ENCODE measurements around the gene BABAM2. TPM values are rescaled to one million over a fixed set of nuclear protein-coding genes. Genes with fewer than 3 reads are reported as not detected.

BABAM2 gene
- total and polyA plus RNA-seq, 2 experiments from 2014 or later = 17.8 to 21.5 TPM

DNA sequence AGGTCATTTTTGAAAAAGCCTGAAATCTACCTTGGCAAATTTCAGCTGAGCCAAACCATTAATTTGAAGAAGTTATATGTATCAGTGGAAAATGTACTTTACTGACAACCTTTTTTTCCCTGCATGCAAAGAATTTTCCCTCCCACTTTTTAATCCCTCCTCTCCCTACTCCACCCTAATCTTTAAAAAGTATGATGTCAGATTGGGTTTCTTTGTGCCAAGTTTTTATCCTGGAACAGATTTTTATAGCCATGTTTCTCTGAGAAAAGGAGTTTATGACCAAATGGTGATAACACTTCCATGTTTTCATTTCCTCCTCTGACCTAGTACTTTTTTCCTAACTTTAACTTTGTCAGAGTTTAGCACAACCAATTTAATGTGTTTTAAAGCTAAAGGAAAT lies 251.9 kb downstream of the BABAM2 start:
- no peaks in the 10 kb centered on the region for H3K36me3 ChIP-seq (ENCODE audit: insufficient read depth)
- no peak overlapping the region for H3K4me2 ChIP-seq
- Mint-ChIP-seq H3K27ac (no peak overlapping the region), H3K4me1 (no peaks in the 10 kb centered on the region), H3K4me3 (no peak overlapping the region), H3K27me3 (ENCODE audit: insufficient read depth, low read depth, poor library complexity) (no peaks in the 10 kb centered on the region), H3K36me3 (ENCODE audit: low read depth) (no peaks in the 10 kb centered on the region), H3K9me3 (no peaks in the 10 kb centered on the region)
- TF ChIP-seq, protein P1, sequence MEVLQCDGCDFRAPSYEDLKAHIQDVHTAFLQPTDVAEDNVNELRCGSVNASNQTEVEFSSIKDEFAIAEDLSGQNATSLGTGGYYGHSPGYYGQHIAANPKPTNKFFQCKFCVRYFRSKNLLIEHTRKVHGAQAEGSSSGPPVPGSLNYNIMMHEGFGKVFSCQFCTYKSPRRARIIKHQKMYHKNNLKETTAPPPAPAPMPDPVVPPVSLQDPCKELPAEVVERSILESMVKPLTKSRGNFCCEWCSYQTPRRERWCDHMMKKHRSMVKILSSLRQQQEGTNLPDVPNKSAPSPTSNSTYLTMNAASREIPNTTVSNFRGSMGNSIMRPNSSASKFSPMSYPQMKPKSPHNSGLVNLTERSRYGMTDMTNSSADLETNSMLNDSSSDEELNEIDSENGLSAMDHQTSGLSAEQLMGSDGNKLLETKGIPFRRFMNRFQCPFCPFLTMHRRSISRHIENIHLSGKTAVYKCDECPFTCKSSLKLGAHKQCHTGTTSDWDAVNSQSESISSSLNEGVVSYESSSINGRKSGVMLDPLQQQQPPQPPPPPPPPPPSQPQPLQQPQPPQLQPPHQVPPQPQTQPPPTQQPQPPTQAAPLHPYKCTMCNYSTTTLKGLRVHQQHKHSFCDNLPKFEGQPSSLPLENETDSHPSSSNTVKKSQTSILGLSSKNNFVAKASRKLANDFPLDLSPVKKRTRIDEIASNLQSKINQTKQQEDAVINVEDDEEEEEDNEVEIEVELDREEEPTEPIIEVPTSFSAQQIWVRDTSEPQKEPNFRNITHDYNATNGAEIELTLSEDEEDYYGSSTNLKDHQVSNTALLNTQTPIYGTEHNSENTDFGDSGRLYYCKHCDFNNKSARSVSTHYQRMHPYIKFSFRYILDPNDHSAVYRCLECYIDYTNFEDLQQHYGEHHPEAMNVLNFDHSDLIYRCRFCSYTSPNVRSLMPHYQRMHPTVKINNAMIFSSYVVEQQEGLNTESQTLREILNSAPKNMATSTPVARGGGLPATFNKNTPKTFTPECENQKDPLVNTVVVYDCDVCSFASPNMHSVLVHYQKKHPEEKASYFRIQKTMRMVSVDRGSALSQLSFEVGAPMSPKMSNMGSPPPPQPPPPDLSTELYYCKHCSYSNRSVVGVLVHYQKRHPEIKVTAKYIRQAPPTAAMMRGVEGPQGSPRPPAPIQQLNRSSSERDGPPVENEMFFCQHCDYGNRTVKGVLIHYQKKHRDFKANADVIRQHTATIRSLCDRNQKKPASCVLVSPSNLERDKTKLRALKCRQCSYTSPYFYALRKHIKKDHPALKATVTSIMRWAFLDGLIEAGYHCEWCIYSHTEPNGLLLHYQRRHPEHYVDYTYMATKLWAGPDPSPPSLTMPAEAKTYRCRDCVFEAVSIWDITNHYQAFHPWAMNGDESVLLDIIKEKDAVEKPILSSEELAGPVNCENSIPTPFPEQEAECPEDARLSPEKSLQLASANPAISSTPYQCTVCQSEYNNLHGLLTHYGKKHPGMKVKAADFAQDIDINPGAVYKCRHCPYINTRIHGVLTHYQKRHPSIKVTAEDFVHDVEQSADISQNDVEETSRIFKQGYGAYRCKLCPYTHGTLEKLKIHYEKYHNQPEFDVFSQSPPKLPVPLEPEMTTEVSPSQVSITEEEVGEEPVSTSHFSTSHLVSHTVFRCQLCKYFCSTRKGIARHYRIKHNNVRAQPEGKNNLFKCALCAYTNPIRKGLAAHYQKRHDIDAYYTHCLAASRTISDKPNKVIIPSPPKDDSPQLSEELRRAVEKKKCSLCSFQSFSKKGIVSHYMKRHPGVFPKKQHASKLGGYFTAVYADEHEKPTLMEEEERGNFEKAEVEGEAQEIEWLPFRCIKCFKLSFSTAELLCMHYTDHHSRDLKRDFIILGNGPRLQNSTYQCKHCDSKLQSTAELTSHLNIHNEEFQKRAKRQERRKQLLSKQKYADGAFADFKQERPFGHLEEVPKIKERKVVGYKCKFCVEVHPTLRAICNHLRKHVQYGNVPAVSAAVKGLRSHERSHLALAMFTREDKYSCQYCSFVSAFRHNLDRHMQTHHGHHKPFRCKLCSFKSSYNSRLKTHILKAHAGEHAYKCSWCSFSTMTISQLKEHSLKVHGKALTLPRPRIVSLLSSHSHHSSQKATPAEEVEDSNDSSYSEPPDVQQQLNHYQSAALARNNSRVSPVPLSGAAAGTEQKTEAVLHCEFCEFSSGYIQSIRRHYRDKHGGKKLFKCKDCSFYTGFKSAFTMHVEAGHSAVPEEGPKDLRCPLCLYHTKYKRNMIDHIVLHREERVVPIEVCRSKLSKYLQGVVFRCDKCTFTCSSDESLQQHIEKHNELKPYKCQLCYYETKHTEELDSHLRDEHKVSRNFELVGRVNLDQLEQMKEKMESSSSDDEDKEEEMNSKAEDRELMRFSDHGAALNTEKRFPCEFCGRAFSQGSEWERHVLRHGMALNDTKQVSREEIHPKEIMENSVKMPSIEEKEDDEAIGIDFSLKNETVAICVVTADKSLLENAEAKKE (CRISPR knock-in tag; IDR thresholded peaks at IDR 0.05) = no peak
- TF ChIP-seq EZH2 (IDR thresholded peaks at IDR 0.05; ENCODE audit: low read depth, unreplicated experiment) = no peak
- TF ChIP-seq ZNF114 (CRISPR knock-in tag; IDR thresholded peaks at IDR 0.05) = no peak
- no peak for TF ChIP-seq CREB1 (CRISPR knock-in tag; IDR thresholded peaks at IDR 0.05; ENCODE audit: low read depth)
- TF ChIP-seq ZNF331 (CRISPR knock-in tag; IDR thresholded peaks at IDR 0.05; ENCODE audit: low read depth) = no peak
- no peak for TF ChIP-seq EZH2phosphoT487 (IDR thresholded peaks at IDR 0.05; ENCODE audit: unreplicated experiment)
- TF ChIP-seq JUNB (IDR thresholded peaks at IDR 0.05; ENCODE audit: unreplicated experiment) = no peak
- no peak for ATAC-seq
- H2AFZ ChIP-seq = no peak overlapping the region
- no peak overlapping the region for H3K27ac ChIP-seq (ENCODE audit: low read depth)
- no peaks in the 10 kb centered on the region for H3K79me2 ChIP-seq (replicated peaks; ENCODE audit: insufficient read depth)
- H3K9me2 ChIP-seq (ENCODE audit: insufficient read depth) = no peaks in the 10 kb centered on the region
- DNase-seq (ENCODE audit: low spot score) = no peak
- no peaks in the 10 kb centered on the region for H3K4me1 ChIP-seq (ENCODE audit: insufficient read depth)
- H3K27me3 ChIP-seq (ENCODE audit: insufficient read depth) = no peaks in the 10 kb centered on the region
- H3K4me3 ChIP-seq = no peak overlapping the region
- H3F3A ChIP-seq (replicated peaks; ENCODE audit: low read depth) = no peaks in the 10 kb centered on the region
- H4K20me1 ChIP-seq (replicated peaks; ENCODE audit: insufficient read depth) = no peaks in the 10 kb centered on the region

DNA sequence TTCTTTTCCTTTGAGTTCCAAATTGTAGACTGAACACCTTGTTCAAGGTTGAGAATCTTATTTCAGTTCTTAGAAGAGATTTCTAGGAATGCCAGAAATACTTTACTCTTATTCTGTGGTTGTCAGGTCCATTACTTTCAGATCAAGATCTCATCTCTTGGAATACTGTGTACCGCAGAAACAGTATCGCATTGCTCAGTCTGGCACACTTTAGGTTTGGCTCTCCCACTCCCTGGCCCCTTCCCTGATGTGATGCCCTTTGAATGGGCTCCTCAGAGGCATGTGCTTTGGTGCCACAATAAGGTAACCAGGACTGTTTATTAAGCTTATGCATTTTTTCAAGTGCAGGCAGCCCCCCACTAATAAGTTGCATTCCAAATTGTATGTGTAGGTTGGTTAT lies 257.5 kb downstream of the BABAM2 start:
- ATAC-seq = no peak
- 0 out of 3 replicates have a peak, but pooled peaks cover 2% of the 10 kb centered on the region for H3K36me3 Mint-ChIP-seq (ENCODE audit: low read depth)
- TF ChIP-seq, protein P2, sequence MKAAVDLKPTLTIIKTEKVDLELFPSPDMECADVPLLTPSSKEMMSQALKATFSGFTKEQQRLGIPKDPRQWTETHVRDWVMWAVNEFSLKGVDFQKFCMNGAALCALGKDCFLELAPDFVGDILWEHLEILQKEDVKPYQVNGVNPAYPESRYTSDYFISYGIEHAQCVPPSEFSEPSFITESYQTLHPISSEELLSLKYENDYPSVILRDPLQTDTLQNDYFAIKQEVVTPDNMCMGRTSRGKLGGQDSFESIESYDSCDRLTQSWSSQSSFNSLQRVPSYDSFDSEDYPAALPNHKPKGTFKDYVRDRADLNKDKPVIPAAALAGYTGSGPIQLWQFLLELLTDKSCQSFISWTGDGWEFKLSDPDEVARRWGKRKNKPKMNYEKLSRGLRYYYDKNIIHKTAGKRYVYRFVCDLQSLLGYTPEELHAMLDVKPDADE (IDR thresholded peaks at IDR 0.05) = no peak
- TF ChIP-seq STAT1 (IDR thresholded peaks at IDR 0.05; ENCODE audit: unreplicated experiment) (no peak), ZNF114 (CRISPR knock-in tag; IDR thresholded peaks at IDR 0.05) (no peak), EZH2phosphoT487 (IDR thresholded peaks at IDR 0.05; ENCODE audit: unreplicated experiment) (no peak), ZNF331 (CRISPR knock-in tag; IDR thresholded peaks at IDR 0.05; ENCODE audit: low read depth) (no peak), NANOG (IDR thresholded peaks at IDR 0.05; ENCODE audit: borderline replicate concordance) (no peak)
- TF ChIP-seq, protein P3, sequence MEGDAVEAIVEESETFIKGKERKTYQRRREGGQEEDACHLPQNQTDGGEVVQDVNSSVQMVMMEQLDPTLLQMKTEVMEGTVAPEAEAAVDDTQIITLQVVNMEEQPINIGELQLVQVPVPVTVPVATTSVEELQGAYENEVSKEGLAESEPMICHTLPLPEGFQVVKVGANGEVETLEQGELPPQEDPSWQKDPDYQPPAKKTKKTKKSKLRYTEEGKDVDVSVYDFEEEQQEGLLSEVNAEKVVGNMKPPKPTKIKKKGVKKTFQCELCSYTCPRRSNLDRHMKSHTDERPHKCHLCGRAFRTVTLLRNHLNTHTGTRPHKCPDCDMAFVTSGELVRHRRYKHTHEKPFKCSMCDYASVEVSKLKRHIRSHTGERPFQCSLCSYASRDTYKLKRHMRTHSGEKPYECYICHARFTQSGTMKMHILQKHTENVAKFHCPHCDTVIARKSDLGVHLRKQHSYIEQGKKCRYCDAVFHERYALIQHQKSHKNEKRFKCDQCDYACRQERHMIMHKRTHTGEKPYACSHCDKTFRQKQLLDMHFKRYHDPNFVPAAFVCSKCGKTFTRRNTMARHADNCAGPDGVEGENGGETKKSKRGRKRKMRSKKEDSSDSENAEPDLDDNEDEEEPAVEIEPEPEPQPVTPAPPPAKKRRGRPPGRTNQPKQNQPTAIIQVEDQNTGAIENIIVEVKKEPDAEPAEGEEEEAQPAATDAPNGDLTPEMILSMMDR (conservative IDR thresholded peaks at IDR 0.05; ENCODE audit: low read depth in 2 of 2) = no peak

More for the DNA sequence above, 257.5 kb downstream of the BABAM2 start:
- no peak overlapping the region for H3K4me3 Mint-ChIP-seq
- no peak overlapping the region for H3K27ac Mint-ChIP-seq
- Histone ChIP-seq H3K36me3 (ENCODE audit: insufficient read depth) (no peaks in the 10 kb centered on the region), H3K4me1 (ENCODE audit: insufficient read depth) (no peaks in the 10 kb centered on the region), H3K27me3 (ENCODE audit: insufficient read depth) (no peaks in the 10 kb centered on the region), H3K27ac (ENCODE audit: low read depth) (no peak overlapping the region), H3F3A (replicated peaks; ENCODE audit: low read depth) (no peaks in the 10 kb centered on the region), H3K9me2 (ENCODE audit: insufficient read depth) (no peaks in the 10 kb centered on the region), H3K4me3 (no peak overlapping the region), H3K79me2 (replicated peaks; ENCODE audit: insufficient read depth) (no peaks in the 10 kb centered on the region), H4K20me1 (replicated peaks; ENCODE audit: insufficient read depth) (no peaks in the 10 kb centered on the region), H2AFZ (no peak overlapping the region), H3K4me2 (no peak overlapping the region)
- DNase-seq (ENCODE audit: low spot score) = no peak
- H3K9me3 Mint-ChIP-seq = peaks cover 4% of the 10 kb centered on the region; the same call in 2 of the 3 replicates
- no peaks in the 10 kb centered on the region for H3K27me3 Mint-ChIP-seq (ENCODE audit: insufficient read depth, low read depth, poor library complexity)
- H3K4me1 Mint-ChIP-seq = no peaks in the 10 kb centered on the region
